Measurements from ENCODE around the gene ACTN1.

ACTN1 gene

GRCh38 chr14:68879321-68879781, 99.8 kb downstream of the ACTN1 start:
- DNase-seq (ENCODE audit: low read depth), result no peak
- no peak overlapping the region for H3K4me3 ChIP-seq (ENCODE audit: low read length)
- TF ChIP-seq CTCF (conservative IDR thresholded peaks at IDR 0.05; ENCODE audit: low read length), result no peak

GRCh38 chr14:68878908-68879307, 100.2 kb downstream of the ACTN1 start:
- no peak for TF ChIP-seq CTCF (conservative IDR thresholded peaks at IDR 0.05; ENCODE audit: low read length)
- no peak for DNase-seq (ENCODE audit: low read depth)
- H3K4me3 ChIP-seq (ENCODE audit: low read length), result no peak overlapping the region

- no peak for DNase-seq (ENCODE audit: low read depth)
- H3K4me3 ChIP-seq (ENCODE audit: low read length), result no peak overlapping the region
- TF ChIP-seq CTCF (conservative IDR thresholded peaks at IDR 0.05; ENCODE audit: low read length), result no peak
These were observed 101.0 kb downstream of the ACTN1 start for GRCh38 chr14:68877993-68878575.

GRCh38 chr14:68876976-68877375, 102.1 kb downstream of the ACTN1 start:
- no peak for TF ChIP-seq CTCF (conservative IDR thresholded peaks at IDR 0.05; ENCODE audit: low read length)
- DNase-seq (ENCODE audit: low read depth), result no peak

GRCh38 chr14:68874746-68875155, 104.4 kb downstream of the ACTN1 start:
- no peak for TF ChIP-seq CTCF (conservative IDR thresholded peaks at IDR 0.05; ENCODE audit: low read length)
- H3K4me3 ChIP-seq (ENCODE audit: low read length), result no peak overlapping the region
- DNase-seq (ENCODE audit: low read depth), result no peak

More at GRCh38 chr14:68876976-68877375, 102.1 kb downstream of the ACTN1 start:
- H3K4me3 ChIP-seq (ENCODE audit: low read length), result no peak overlapping the region

- DNase-seq (ENCODE audit: low read depth), result no peak
- TF ChIP-seq CTCF (conservative IDR thresholded peaks at IDR 0.05; ENCODE audit: low read length), result no peak
- no peak overlapping the region for H3K4me3 ChIP-seq (ENCODE audit: low read length)
These were observed 105.7 kb downstream of the ACTN1 start for GRCh38 chr14:68873376-68873775.

- H3K4me3 ChIP-seq (ENCODE audit: low read length), result no peak overlapping the region
- DNase-seq (ENCODE audit: low read depth), result no peak
These were observed 107.7 kb downstream of the ACTN1 start for GRCh38 chr14:68871392-68871791.

More at GRCh38 chr14:68871392-68871791, 107.7 kb downstream of the ACTN1 start:
- TF ChIP-seq CTCF (conservative IDR thresholded peaks at IDR 0.05; ENCODE audit: low read length), result no peak
